Osteoblast (primary cell): ENCODE data around the gene COX5A. TPM values are rescaled to one million over a fixed set of nuclear protein-coding genes. Genes with fewer than 3 reads are reported as not detected.

Experiments used
- DNase-seq: peaks from one replicate; pipeline ENCODE4 v3.0.0; 2011; ENCODE audit warnings: low spot score, mixed read lengths; ENCODE audit not compliant: insufficient read length; ENCODE audit errors: missing footprints
- H2AFZ ChIP-seq: 2 replicates; pipeline ENCODE4 v1.6.0; 2011; ENCODE audit warnings: mild to moderate bottlenecking, low read length
- H3K27ac ChIP-seq: 2 replicates; pipeline ENCODE4 v1.5.1; 2011; ENCODE audit warnings: mild to moderate bottlenecking, low read depth, low read length, moderate library complexity
- H3K27me3 ChIP-seq: 2 replicates; pipeline ENCODE4 v1.6.0; 2012; ENCODE audit warnings: mild to moderate bottlenecking, control low read depth, inconsistent platforms, low read length, moderate library complexity; ENCODE audit not compliant: insufficient read depth
- H3K36me3 ChIP-seq: 2 replicates; pipeline ENCODE4 v1.5.1; 2011; ENCODE audit warnings: mild to moderate bottlenecking, low read length, control low read depth, moderate library complexity; ENCODE audit not compliant: insufficient read depth
- H3K4me1 ChIP-seq: 2 replicates; pipeline ENCODE4 v1.5.1; 2011; ENCODE audit warnings: mild to moderate bottlenecking, low read length, control low read depth, moderate library complexity; ENCODE audit not compliant: insufficient read depth
- H3K4me2 ChIP-seq: 2 replicates; pipeline ENCODE4 v1.6.0; 2011; ENCODE audit warnings: mild to moderate bottlenecking, low read length; ENCODE audit not compliant: insufficient read depth
- H3K4me3 ChIP-seq: fragments of 200-600 bp; sonication (generic); 3 replicates; pipeline ENCODE4 v1.5.1; 2012; ENCODE audit warnings: mild to moderate bottlenecking, low read length, inconsistent platforms; ENCODE audit not compliant: insufficient read depth
- H3K79me2 ChIP-seq: 2 replicates; pipeline ENCODE4 v1.6.0; 2012; ENCODE audit warnings: mild to moderate bottlenecking, low read length, control low read depth, inconsistent platforms; ENCODE audit not compliant: insufficient read depth
- H3K9me3 ChIP-seq: 2 replicates; pipeline ENCODE4 v1.5.1; 2011; ENCODE audit warnings: low read depth, low read length, control low read depth
- H4K20me1 ChIP-seq: 2 replicates; pipeline ENCODE4 v1.6.0; 2012; ENCODE audit warnings: mild to moderate bottlenecking, low read length, control low read depth; ENCODE audit not compliant: insufficient read depth
- CTCF ChIP-seq: IDR thresholded peaks from 2 replicates; pipeline ENCODE4 v1.5.1; 2011; ENCODE audit warnings: mild to moderate bottlenecking, low read depth, low read length, moderate library complexity; ENCODE audit errors: extremely low read depth
- total RNA-seq: library from RNA; depleted of rRNA; stranded (reverse); fragments of >200 nt; gene quantifications from 2 replicates; pipeline ENCODE4 v1.2.3, GENCODE V29; 2012

Gene COX5A
- total RNA-seq, 1 donor, result 27.1 TPM

GRCh38 chr15:74978077-74978476 is 40.2 kb upstream of the COX5A start:
- no peak overlapping the region for H3K4me2 ChIP-seq
- H2AFZ ChIP-seq, result no peak overlapping the region
- no peak for DNase-seq
- no peak for TF ChIP-seq CTCF
- no peaks in the 10 kb centered on the region for H4K20me1 ChIP-seq
- H3K4me1 ChIP-seq, result peaks cover 4% of the 10 kb centered on the region
- H3K27me3 ChIP-seq, result no peaks in the 10 kb centered on the region
- H3K36me3 ChIP-seq, result no peaks in the 10 kb centered on the region
- H3K27ac ChIP-seq, result no peak overlapping the region
- no peaks in the 10 kb centered on the region for H3K79me2 ChIP-seq
- no peaks in the 10 kb centered on the region for H3K9me3 ChIP-seq
- H3K4me3 ChIP-seq, result no peak overlapping the region

GRCh38 chr15:74977599-74977998 is 39.7 kb upstream of the COX5A start:
- no peak overlapping the region for H2AFZ ChIP-seq
- H3K79me2 ChIP-seq, result no peaks in the 10 kb centered on the region
- H3K9me3 ChIP-seq, result no peaks in the 10 kb centered on the region
- H3K27ac ChIP-seq, result no peak overlapping the region
- H3K4me3 ChIP-seq, result no peak overlapping the region
- no peaks in the 10 kb centered on the region for H3K36me3 ChIP-seq
- H3K4me2 ChIP-seq, result no peak overlapping the region
- DNase-seq, result no peak
- no peak for TF ChIP-seq CTCF
- H4K20me1 ChIP-seq, result no peaks in the 10 kb centered on the region
- H3K4me1 ChIP-seq, result peaks cover 4% of the 10 kb centered on the region
- no peaks in the 10 kb centered on the region for H3K27me3 ChIP-seq

GRCh38 chr15:74976159-74976558 is 38.3 kb upstream of the COX5A start:
- H3K36me3 ChIP-seq, result no peaks in the 10 kb centered on the region
- no peak overlapping the region for H3K4me2 ChIP-seq
- no peak overlapping the region for H3K27ac ChIP-seq
- H3K79me2 ChIP-seq, result no peaks in the 10 kb centered on the region
- no peak for DNase-seq
- peaks cover 4% of the 10 kb centered on the region for H3K4me1 ChIP-seq
- no peaks in the 10 kb centered on the region for H4K20me1 ChIP-seq
- no peak for TF ChIP-seq CTCF
- H2AFZ ChIP-seq, result no peak overlapping the region
- no peaks in the 10 kb centered on the region for H3K27me3 ChIP-seq
- H3K9me3 ChIP-seq, result no peaks in the 10 kb centered on the region
- H3K4me3 ChIP-seq, result no peak overlapping the region

GRCh38 chr15:74967670-74968069 is 29.8 kb upstream of the COX5A start:
- no peak overlapping the region for H2AFZ ChIP-seq
- H4K20me1 ChIP-seq, result no peaks in the 10 kb centered on the region
- no peaks in the 10 kb centered on the region for H3K36me3 ChIP-seq
- peak; percentile 53 for DNase-seq
- TF ChIP-seq CTCF, result no peak
- H3K4me1 ChIP-seq, result peaks cover 6% of the 10 kb centered on the region
- no peaks in the 10 kb centered on the region for H3K79me2 ChIP-seq
- H3K4me3 ChIP-seq, result no peak overlapping the region
- H3K27me3 ChIP-seq, result no peaks in the 10 kb centered on the region
- no peak overlapping the region for H3K4me2 ChIP-seq
- no peak overlapping the region for H3K27ac ChIP-seq
- no peaks in the 10 kb centered on the region for H3K9me3 ChIP-seq
